Pancreas (tissue), 10 donors: ENCODE results near the gene ZNF444. TPM values are rescaled to one million over a fixed set of nuclear protein-coding genes. Genes with fewer than 3 reads are reported as not detected.
"Not testable (repeated sequence)": the region's sequence is repeated elsewhere in the genome, so short reads cannot be mapped to it uniquely, and the experiment has no call there.

ENCODE experiments used
- ATAC-seq, 4 donors: fragments of 200-7000 bp; cut with Tn5 transposase; one replicate each; pipeline versions ENCODE4 v1.8.0 to v1.9.1; 2020; ENCODE audit warnings: mild to moderate bottlenecking in 4 of 4, moderate library complexity in 4 of 4
- DNase-seq, 6 donors: peaks; one replicate each; pipeline ENCODE4 v3.0.0-alpha.2; 2020
- FAIRE-seq: peaks from 2 replicates; lab custom pipeline; 2012; peaks lifted over from hg19 to GRCh38; lab: Jason Lieb, UNC
- H3K27ac ChIP-seq, 4 donors: fragments of 200-600 bp; sonication (generic); 1 replicate in 3 of 4; 2 replicates in 1 of 4; pipeline versions ENCODE4 v1.5.0 to v1.8.0; 2020
- H3K27me3 ChIP-seq, 4 donors: fragments of 200-600 bp; one replicate each; pipeline ENCODE4 v1.8.0; 2021
- H3K36me3 ChIP-seq, 3 donors: fragments of 200-600 bp; sonication (generic) in 1 of 3; one replicate each; pipeline versions ENCODE4 v1.5.0 to v1.8.0; 2020 to 2021
- H3K4me1 ChIP-seq, 3 donors: fragments of 200-600 bp; one replicate each; pipeline ENCODE4 v1.8.0; 2021
- H3K4me3 ChIP-seq, 4 donors: fragments of 200-600 bp; sonication (generic) in 2 of 4; one replicate each; pipeline versions ENCODE4 v1.5.0 to v1.8.0; 2020 to 2021
- H3K9me3 ChIP-seq, 4 donors: fragments of 200-600 bp; one replicate each; pipeline ENCODE4 v1.8.0; 2021
- WGBS, 2 donors: extraction: QIAGEN DNeasy Blood & Tissue Kit; methylation state at CpG; one replicate each; pipeline ENCODE4 v1.1.7; 2013; 5-methylcytosine and 5-hydroxymethylcytosine counted together
- intact Hi-C, 3 donors: fragments of 100-400 bp; cut with DNase I; formaldehyde crosslinking; loops; one replicate each; pipeline versions ENCODE4 v1.11.1 to v1.14.2; 2022
- polyA plus RNA-seq, 2 donors: library from polyadenylated mRNA; stranded (reverse); fragments of 200-250 nt; gene quantifications; one replicate each; pipeline ENCODE4 v1.2.3, GENCODE V29; 2013
- total RNA-seq, 6 donors: library from RNA; stranded (reverse); fragmentation: NEBNext Ultra II Directional in 4 of 6; extraction: Animal tissue kit (Norgen Biotek cat#: 25700) in 4 of 6; gene quantifications; one replicate each; pipeline versions ENCODE4 v1.2.1 to v1.2.4, GENCODE V29; 2021 to 2023
- TF ChIP-seq, protein P1 (sequence below), 4 donors: fragments of 200-600 bp; sonication (generic) in 3 of 4; IDR thresholded peaks; one replicate each; pipeline versions ENCODE4 v1.5.0 to v1.8.0; 2021; ENCODE audit warnings: antibody characterized with exemption in 4 of 4
- donor health status: healthy with polysubstance abuse.
- donor health status: DM: no; HTN: no; CAD: no; lungs with moderate emphysema.
- donor health status: DM: no; HTN: no; CAD: no.
- donor health status: control.
- donor health status: control.
- donor health status: Bipolar disorder and iron deficiency.
- donor health status: DM: yes; HTN: yes; CAD: no.
- donor health status: DM: no; HTN: no; CAD: no.
- donor health status: DM: no; HTN: no; CAD: no.
- donor health status: DM: yes; HTN: yes; CAD: no.

ZNF444 gene
- total and polyA plus RNA-seq, 8 donors, result 27.9 to 99.0 (median 34.2) TPM

GRCh38 chr19:56174086-56174485, 33.0 kb downstream of the ZNF444 start:
- FAIRE-seq, result no peak

GRCh38 chr19:56174550-56174949, 33.5 kb downstream of the ZNF444 start:
- intact Hi-C loops, result loop anchor here in 1 of 3 donors (5.0 kb wide), 1 partner anchor 72 kb away; no protein-coding TSS in a partner anchor
- no peak overlapping the region for H3K27ac ChIP-seq
- TF ChIP-seq, protein P1, sequence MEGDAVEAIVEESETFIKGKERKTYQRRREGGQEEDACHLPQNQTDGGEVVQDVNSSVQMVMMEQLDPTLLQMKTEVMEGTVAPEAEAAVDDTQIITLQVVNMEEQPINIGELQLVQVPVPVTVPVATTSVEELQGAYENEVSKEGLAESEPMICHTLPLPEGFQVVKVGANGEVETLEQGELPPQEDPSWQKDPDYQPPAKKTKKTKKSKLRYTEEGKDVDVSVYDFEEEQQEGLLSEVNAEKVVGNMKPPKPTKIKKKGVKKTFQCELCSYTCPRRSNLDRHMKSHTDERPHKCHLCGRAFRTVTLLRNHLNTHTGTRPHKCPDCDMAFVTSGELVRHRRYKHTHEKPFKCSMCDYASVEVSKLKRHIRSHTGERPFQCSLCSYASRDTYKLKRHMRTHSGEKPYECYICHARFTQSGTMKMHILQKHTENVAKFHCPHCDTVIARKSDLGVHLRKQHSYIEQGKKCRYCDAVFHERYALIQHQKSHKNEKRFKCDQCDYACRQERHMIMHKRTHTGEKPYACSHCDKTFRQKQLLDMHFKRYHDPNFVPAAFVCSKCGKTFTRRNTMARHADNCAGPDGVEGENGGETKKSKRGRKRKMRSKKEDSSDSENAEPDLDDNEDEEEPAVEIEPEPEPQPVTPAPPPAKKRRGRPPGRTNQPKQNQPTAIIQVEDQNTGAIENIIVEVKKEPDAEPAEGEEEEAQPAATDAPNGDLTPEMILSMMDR (IDR thresholded peaks at IDR 0.05), result no peak
- DNase-seq, result no peak
- no peak for FAIRE-seq
- H3K4me3 ChIP-seq, result no peak overlapping the region
- H3K36me3 ChIP-seq, result no peaks in the 10 kb centered on the region
- H3K9me3 ChIP-seq, result no peaks in the 10 kb centered on the region
- WGBS, 2 donors, result 22 to 32% methylated on average over 11 of the region's 11 CpGs
- no peak for ATAC-seq
- no peaks in the 10 kb centered on the region for H3K4me1 ChIP-seq
- no peaks in the 10 kb centered on the region for H3K27me3 ChIP-seq

More at GRCh38 chr19:56174086-56174485, 33.0 kb downstream of the ZNF444 start:
- Histone ChIP-seq H3K27me3 (no peaks in the 10 kb centered on the region), H3K36me3 (no peaks in the 10 kb centered on the region), H3K4me1 (no peaks in the 10 kb centered on the region), H3K9me3 (no peaks in the 10 kb centered on the region), H3K4me3 (no peak overlapping the region), H3K27ac (no peak overlapping the region)
- 21 to 27% methylated on average over 9 of the region's 9 CpGs for whole genome bisulfite sequencing, 2 donors
- DNase-seq (no peak), ATAC-seq (no peak)
- TF ChIP-seq, protein P1 (IDR thresholded peaks at IDR 0.05), result no peak
- intact Hi-C loops, result loop anchor here in 1 of 3 donors (5.0 kb wide), 1 partner anchor 72 kb away; no protein-coding TSS in a partner anchor

GRCh38 chr19:56175861-56176307, 34.8 kb downstream of the ZNF444 start, which contains the start of gene GALP:
GALP (plus strand) TSS chr19:56176008; CDS start chr19:56177109, 1,101 bp downstream.
- 41 to 60% methylated on average over 14 to 15 of the region's 15 CpGs for WGBS, 2 donors
- DNase-seq, ATAC-seq: not testable (repeated sequence)

DNA sequence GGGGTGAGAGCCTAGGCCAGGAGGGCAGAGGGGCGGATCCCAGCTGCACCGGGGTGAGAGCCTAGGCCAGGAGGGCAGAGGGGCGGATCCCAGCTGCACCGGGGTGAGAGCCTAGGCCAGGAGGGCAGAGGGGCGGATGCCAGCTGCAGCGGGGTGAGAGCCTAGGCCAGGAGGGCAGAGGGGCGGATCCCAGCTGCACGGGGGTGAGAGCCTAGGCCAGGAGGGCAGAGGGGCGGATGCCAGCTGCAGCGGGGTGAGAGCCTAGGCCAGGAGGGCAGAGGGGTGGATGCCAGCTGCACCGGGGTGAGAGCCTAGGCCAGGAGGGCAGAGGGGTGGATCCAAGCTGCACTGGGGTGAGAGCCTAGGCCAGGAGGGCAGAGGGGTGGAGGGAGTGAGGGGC, 35.2 kb downstream of the ZNF444 start:
- H3K36me3 ChIP-seq, H3K27me3 ChIP-seq, H3K4me1 ChIP-seq, H3K27ac ChIP-seq, H3K9me3 ChIP-seq, H3K4me3 ChIP-seq, FAIRE-seq, ATAC-seq, DNase-seq: not testable (repeated sequence)
- WGBS, 2 donors, result 59 to 65% methylated on average over 9 to 11 of the region's 11 CpGs
- intact Hi-C loops, result loop anchor here in 1 of 3 donors (5.0 kb wide), 1 partner anchor 74 kb away; no protein-coding TSS in a partner anchor

More at GRCh38 chr19:56175861-56176307, 34.8 kb downstream of the ZNF444 start, which contains the start of gene GALP:
- not testable (repeated sequence) for FAIRE-seq, H3K27me3 ChIP-seq, H3K27ac ChIP-seq, H3K36me3 ChIP-seq, H3K4me1 ChIP-seq, H3K9me3 ChIP-seq, H3K4me3 ChIP-seq
- intact Hi-C loops, result loop anchor here in 1 of 3 donors (5.0 kb wide), 1 partner anchor 74 kb away; no protein-coding TSS in a partner anchor

DNA sequence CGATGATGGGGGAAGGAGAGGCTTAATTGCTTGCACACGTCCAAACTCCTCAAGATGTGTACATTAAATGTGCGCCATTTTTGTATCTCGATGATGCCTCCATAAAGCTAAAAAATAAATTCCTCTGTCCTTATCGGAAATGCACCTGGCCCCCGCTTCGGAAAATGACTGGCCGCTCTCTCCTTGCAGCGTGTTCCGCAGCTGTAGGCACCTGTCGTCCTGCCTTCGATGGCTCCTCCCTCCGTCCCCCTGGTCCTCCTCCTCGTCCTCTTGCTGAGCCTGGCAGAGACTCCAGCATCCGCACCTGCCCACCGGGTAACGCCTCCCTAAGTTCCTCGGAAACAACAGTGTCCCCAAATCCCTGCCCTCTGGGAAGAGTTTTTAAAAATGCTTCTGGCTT, 35.8 kb downstream of the ZNF444 start:
- 65 to 66% methylated on average over 18 of the region's 18 CpGs for WGBS, 2 donors
- FAIRE-seq, result no peak
- no peak for DNase-seq
- no peak for ATAC-seq
- no peaks in the 10 kb centered on the region for H3K4me1 ChIP-seq
- H3K4me3 ChIP-seq, result no peak overlapping the region
- no peak overlapping the region for H3K27ac ChIP-seq
- no peaks in the 10 kb centered on the region for H3K36me3 ChIP-seq
- no peaks in the 10 kb centered on the region for H3K9me3 ChIP-seq
- TF ChIP-seq, protein P1 (IDR thresholded peaks at IDR 0.05), result no peak
- intact Hi-C loops, result loop anchor here in 1 of 3 donors (5.0 kb wide), 1 partner anchor 75 kb away; no protein-coding TSS in a partner anchor
- H3K27me3 ChIP-seq, result no peaks in the 10 kb centered on the region
